Psoas muscle (tissue), 8 donors: Measurements from ENCODE around the gene RBBP4. TPM values are rescaled to one million over a fixed set of nuclear protein-coding genes. Genes with fewer than 3 reads are reported as not detected.

ENCODE experiments used
- ATAC-seq, 4 donors: fragments of 200-7000 bp; cut with Tn5 transposase; one replicate each; pipeline ENCODE4 v1.9.1; 2020; ENCODE audit warnings: moderate library complexity in 3 of 4, mild to moderate bottlenecking in 2 of 4
- DNase-seq, 2 donors: peaks; one replicate each; pipeline ENCODE4 v3.0.0-alpha.2; 2020
- H3K27ac ChIP-seq: fragments of 200-600 bp; one replicate; pipeline ENCODE4 v1.8.0; 2022
- H3K27me3 ChIP-seq, 3 donors: fragments of 200-600 bp in 1 of 3; one replicate each; pipeline versions ENCODE4 v1.6.1 to v1.8.0; 2013 to 2022; ENCODE audit warnings: low read length in 2 of 3, mild to moderate bottlenecking in 2 of 3, moderate library complexity in 1 of 3; ENCODE audit not compliant: insufficient read depth in 3 of 3
- H3K36me3 ChIP-seq, 2 donors: fragments of 200-600 bp in 1 of 2; one replicate each; pipeline versions ENCODE4 v1.6.1 to v1.8.0; 2013 to 2022; ENCODE audit warnings: low read depth in 1 of 2, mild to moderate bottlenecking in 1 of 2, moderate library complexity in 1 of 2; ENCODE audit not compliant: insufficient read depth in 1 of 2
- H3K4me1 ChIP-seq: fragments of 200-600 bp; one replicate; pipeline ENCODE4 v1.8.0; 2022
- H3K4me3 ChIP-seq: fragments of 200-600 bp; one replicate; pipeline ENCODE4 v1.8.0; 2022; ENCODE audit warnings: mild to moderate bottlenecking
- H3K9me3 ChIP-seq: fragments of 200-600 bp; one replicate; pipeline ENCODE4 v1.8.0; 2022
- CTCF ChIP-seq: fragments of 200-600 bp; IDR thresholded peaks from one replicate; pipeline ENCODE4 v1.8.0; 2022; ENCODE audit warnings: antibody characterized with exemption
- WGBS, 3 donors: extraction: QIAGEN DNeasy Blood & Tissue Kit; methylation state at CpG; one replicate each; pipeline versions ENCODE4 v1.1.6 to v1.1.7; 2013; 5-methylcytosine and 5-hydroxymethylcytosine counted together
- intact Hi-C, 2 donors: fragments of 100-400 bp; cut with DNase I; formaldehyde crosslinking; loops; one replicate each; pipeline versions ENCODE4 v1.11.0 to v1.14.2; 2022
- long read RNA-seq, 2 donors: library from polyadenylated mRNA; unstranded; transcript quantifications; one replicate each; pipeline ENCODE4 v2.0.0, GENCODE V29; 2021
- polyA plus RNA-seq, 3 donors: library from polyadenylated mRNA; stranded (reverse); fragments of 200-250 nt; gene quantifications; one replicate each; pipeline ENCODE4 v1.2.3, GENCODE V29; 2013
- total RNA-seq, 4 donors: library from RNA; stranded (reverse); fragmentation: NEBNext Ultra II Directional in 2 of 4; extraction: Animal tissue kit (Norgen Biotek cat#: 25700) in 2 of 4; gene quantifications; one replicate each; pipeline versions ENCODE4 v1.2.1 to v1.2.4, GENCODE V29; 2021 to 2023
- donor health status: healthy with polysubstance abuse.
- donor health status: DM: no; HTN: no; CAD: no; lungs with moderate emphysema.
- donor health status: Bipolar disorder and iron deficiency.
- donor health status: healthy.
- donor health status: DM: yes; HTN: yes; CAD: no.
- donor health status: DM: no; HTN: no; CAD: no.
- donor health status: DM: no; HTN: no; CAD: no.
- donor health status: DM: yes; HTN: yes; CAD: no.

The RBBP4 gene
- total RNA-seq (10 to 100 TPM; 66.3 to 87.8 (median 85.1) TPM), polyA plus RNA-seq (10 to 100 TPM; 29.5 to 59.7 (median 46.6) TPM)
- long read RNA-seq, donor 1, full-length matches to known transcripts: 34 of 39 reads
- long read RNA-seq, donor 1, partial matches to known transcripts: 1 of 39 reads
- long read RNA-seq, donor 1, other reads (novel, unspliced or antisense): 4 of 39 reads
- long read RNA-seq, donor 2, full-length matches to known transcripts: 75 of 86 reads
- long read RNA-seq, donor 2, partial matches to known transcripts: 5 of 86 reads
- long read RNA-seq, donor 2, other reads (novel, unspliced or antisense): 6 of 86 reads

GRCh38 chr1:32650752-32651460, at the start of gene RBBP4:
RBBP4 (plus strand) TSS chr1:32651208; CDS start chr1:32651307, 99 bp downstream.
- intact Hi-C loops: loop anchor here in 1 of 2 donors (5.0 kb wide), 1 partner anchor 51 kb away; the partner anchor contains the start of gene SYNC
- peaks cover 43% of the 10 kb centered on the region for H3K4me1 ChIP-seq
- peak; percentile 94 to 96 (median 96) for ATAC-seq

GRCh38 chr1:32605711-32606424, 45.1 kb upstream of the RBBP4 start:
- no peak overlapping the region for H3K4me3 ChIP-seq
- intact Hi-C loops: no loop called here

More at GRCh38 chr1:32650752-32651460, at the start of gene RBBP4:
- Histone ChIP-seq H3K27ac (peak within 1 kb of the TSS; percentile 99), H3K27me3 (no peaks in the 10 kb centered on the region), H3K36me3 (peaks cover 0 to 50% of the 10 kb centered on the region in 2 donors), H3K4me3 (peak within 1 kb of the TSS; percentile 84), H3K9me3 (no peaks in the 10 kb centered on the region)
- peak; percentile 1 for TF ChIP-seq CTCF
- WGBS, 3 donors: 0% methylated on average over 47 to 67 of the region's 67 CpGs
- peak; percentile 99 for DNase-seq

GRCh38 chr1:32606565-32607371, 44.2 kb upstream of the RBBP4 start:
- intact Hi-C loops: no loop called here
- peaks cover 0 to 20% of the 10 kb centered on the region in 2 donors for H3K36me3 ChIP-seq
- DNase-seq (no peak), ATAC-seq (no peak)
- WGBS, 3 donors: 91 to 94% (median 91%) methylated on average over 11 of the region's 11 CpGs
- no peaks in the 10 kb centered on the region for H3K9me3 ChIP-seq
- H3K4me1 ChIP-seq: peaks cover 3% of the 10 kb centered on the region
- no peaks in the 10 kb centered on the region for H3K27me3 ChIP-seq
- H3K27ac ChIP-seq: no peak overlapping the region
- H3K4me3 ChIP-seq: no peak overlapping the region
- no peak for TF ChIP-seq CTCF

More at GRCh38 chr1:32605711-32606424, 45.1 kb upstream of the RBBP4 start:
- H3K27ac ChIP-seq: no peak overlapping the region
- no peaks in the 10 kb centered on the region for H3K9me3 ChIP-seq
- H3K4me1 ChIP-seq: no peaks in the 10 kb centered on the region
- WGBS, 3 donors: 92 to 95% (median 94%) methylated on average over 16 to 17 of the region's 17 CpGs
- H3K27me3 ChIP-seq: no peaks in the 10 kb centered on the region
- no peak for ATAC-seq
- H3K36me3 ChIP-seq: peaks cover 0 to 29% of the 10 kb centered on the region in 2 donors
- TF ChIP-seq CTCF: no peak
- no peak for DNase-seq

GRCh38 chr1:32609180-32609579, 41.8 kb upstream of the RBBP4 start:
- Histone ChIP-seq H3K4me1 (peaks cover 3% of the 10 kb centered on the region), H3K36me3 (peaks cover 0 to 9% of the 10 kb centered on the region in 2 donors), H3K4me3 (no peak overlapping the region), H3K9me3 (no peaks in the 10 kb centered on the region), H3K27me3 (no peaks in the 10 kb centered on the region), H3K27ac (no peak overlapping the region)
- DNase-seq (no peak), ATAC-seq (no peak)
- intact Hi-C loops: no loop called here
- WGBS, 3 donors: 77 to 83% (median 79%) methylated on average over 4 of the region's 4 CpGs
- no peak for TF ChIP-seq CTCF
